Activated CD4-positive, alpha-beta T cell treated with anti-CD3 and anti-CD28 coated beads, Interleukin-2, amount 10 ng/mL, durations not matched to agents 7 days and 5 days (primary cell): ENCODE measurements around the gene TDRD10. TPM values are rescaled to one million over a fixed set of nuclear protein-coding genes. Genes with fewer than 3 reads are reported as not detected.

Source experiments
- CTCF ChIA-PET: fragments of 350-600 bp; sonication (Branson Sonifier 250); formaldehyde crosslinking; loops from one replicate; lab custom pipeline; 2021; ENCODE audit warnings: antibody characterized with exemption; lab: Charles Lee
- POLR2A ChIA-PET: fragments of 350-600 bp; sonication (Branson Sonifier 250); formaldehyde crosslinking; loops from one replicate; lab custom pipeline; 2021; ENCODE audit warnings: antibody characterized with exemption; lab: Charles Lee
- DNase-seq: peaks from one replicate; pipeline ENCODE4 v3.0.0-alpha.2; 2020
- H3K27ac Mint-ChIP-seq: one replicate; pipeline ENCODE4 v1.8.0; 2021; ENCODE audit warnings: mild to moderate bottlenecking, moderate library complexity, mixed read lengths
- H3K27me3 Mint-ChIP-seq: one replicate; pipeline ENCODE4 v1.8.0; 2021; ENCODE audit warnings: mixed read lengths
- H3K36me3 Mint-ChIP-seq: one replicate; pipeline ENCODE4 v1.8.0; 2021; ENCODE audit warnings: low read depth, mixed read lengths
- H3K4me1 Mint-ChIP-seq: one replicate; pipeline ENCODE4 v1.8.0; 2021; ENCODE audit warnings: mixed read lengths
- H3K4me3 Mint-ChIP-seq: one replicate; pipeline ENCODE4 v1.8.0; 2021; ENCODE audit warnings: mild to moderate bottlenecking, moderate library complexity, mixed read lengths
- H3K9me3 Mint-ChIP-seq: one replicate; pipeline ENCODE4 v1.8.0; 2021; ENCODE audit warnings: mixed read lengths
- total RNA-seq, 2 experiments: library from RNA; stranded (reverse); gene quantifications; one replicate each; pipeline ENCODE4 v1.2.3, GENCODE V29; 2021

TDRD10 gene
- total RNA-seq, 2 experiments from 2014 or later = not detected

- POLR2A ChIA-PET = no interaction called here
- Mint-ChIP-seq H3K4me1 (peaks cover 18% of the 10 kb centered on the region), H3K27me3 (peaks cover 55% of the 10 kb centered on the region), H3K27ac (no peak overlapping the region), H3K4me3 (no peak overlapping the region), H3K9me3 (no peaks in the 10 kb centered on the region), H3K36me3 (peaks cover 6% of the 10 kb centered on the region)
- DNase-seq = no peak
- CTCF ChIA-PET = interaction anchor here (1.0 to 1.2 kb wide), 2 partner anchors 21 to 46 kb away, joined by 3 to 4 read pairs; no protein-coding TSS in a partner anchor
Observed at GRCh38 chr1:154500533-154500932, 1.5 kb upstream of the TDRD10 start.

DNA sequence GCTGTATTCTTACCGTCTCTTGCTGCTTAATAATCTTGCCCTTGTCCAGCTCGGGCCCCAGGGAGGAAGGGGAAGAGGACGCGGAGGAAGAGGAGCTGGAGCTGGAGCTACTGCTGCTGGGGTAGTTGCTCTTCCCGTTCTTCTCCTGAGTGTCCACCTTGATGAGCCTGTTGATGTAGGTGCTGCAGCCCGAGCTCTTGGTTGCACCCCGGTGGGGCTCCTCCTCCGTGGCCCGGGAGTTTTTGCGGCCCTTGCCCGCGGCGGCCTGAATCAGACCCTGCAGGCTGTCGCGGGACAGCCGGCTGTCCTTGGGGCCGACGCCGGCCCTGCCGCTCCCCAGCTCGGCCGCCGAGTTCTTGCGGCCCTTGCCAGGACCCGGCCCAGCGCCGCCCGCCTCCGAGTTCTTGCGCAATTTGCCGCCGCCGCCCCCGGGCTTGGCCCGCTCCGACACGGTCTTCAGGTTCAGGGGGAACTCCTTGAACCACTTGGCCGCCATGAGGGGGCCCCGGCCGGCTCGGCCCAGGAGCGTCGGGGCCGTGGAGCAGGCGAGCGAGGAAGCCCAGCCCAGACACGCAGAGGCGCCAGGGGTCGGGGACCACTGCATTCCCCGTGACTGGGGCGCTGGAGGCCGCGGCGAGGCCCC is 475 bp upstream of the TDRD10 start:
- DNase-seq = no peak
- H3K4me3 Mint-ChIP-seq = no peak overlapping the region
- CTCF ChIA-PET = interaction anchor here (1.2 to 1.3 kb wide), 2 partner anchors 22 to 45 kb away, joined by 3 to 4 read pairs; no protein-coding TSS in a partner anchor

GRCh38 chr1:154502744-154503115 is 711 bp downstream of the TDRD10 start:
- H3K4me3 Mint-ChIP-seq = no peak overlapping the region
- H3K36me3 Mint-ChIP-seq = peaks cover 6% of the 10 kb centered on the region
- ChIA-PET POLR2A (no interaction called here), CTCF (interaction anchor here (1.3 kb wide), 1 partner anchor 44 kb away, joined by 3 read pairs; no protein-coding TSS in a partner anchor)
- no peaks in the 10 kb centered on the region for H3K9me3 Mint-ChIP-seq
- H3K27ac Mint-ChIP-seq = no peak overlapping the region
- H3K4me1 Mint-ChIP-seq = peaks cover 4% of the 10 kb centered on the region
- peaks cover 72% of the 10 kb centered on the region for H3K27me3 Mint-ChIP-seq
- no peak for DNase-seq

More for the DNA sequence above, 475 bp upstream of the TDRD10 start:
- no peaks in the 10 kb centered on the region for H3K9me3 Mint-ChIP-seq
- peaks cover 11% of the 10 kb centered on the region for H3K4me1 Mint-ChIP-seq
- H3K27me3 Mint-ChIP-seq = peaks cover 64% of the 10 kb centered on the region
- POLR2A ChIA-PET = no interaction called here
- peaks cover 6% of the 10 kb centered on the region for H3K36me3 Mint-ChIP-seq
- H3K27ac Mint-ChIP-seq = no peak overlapping the region

DNA sequence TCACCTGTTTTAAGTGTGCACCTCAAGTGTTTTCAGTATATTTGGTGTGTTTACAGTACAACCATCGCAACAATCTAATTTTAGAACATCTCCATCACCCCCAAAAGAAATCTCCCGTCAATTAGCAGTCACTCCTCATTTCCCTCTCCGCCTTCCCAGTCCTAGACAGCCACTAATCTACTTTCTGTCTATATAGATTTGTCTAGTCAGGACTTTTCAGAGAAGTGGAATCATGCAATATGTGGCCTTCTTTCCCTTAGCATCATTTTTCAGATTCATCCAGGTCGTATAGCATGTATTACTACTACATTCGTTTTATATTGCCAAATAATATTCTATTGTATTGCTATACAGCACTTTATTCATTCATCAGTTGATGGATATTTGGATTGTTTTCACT is 1.9 kb downstream of the TDRD10 start:
- H3K4me3 Mint-ChIP-seq = no peak overlapping the region
- ChIA-PET POLR2A (no interaction called here), CTCF (no interaction called here)
- DNase-seq = no peak
- H3K27ac Mint-ChIP-seq = no peak overlapping the region
- H3K27me3 Mint-ChIP-seq = peaks cover 78% of the 10 kb centered on the region
- no peaks in the 10 kb centered on the region for H3K9me3 Mint-ChIP-seq
- H3K4me1 Mint-ChIP-seq = peaks cover 4% of the 10 kb centered on the region
- H3K36me3 Mint-ChIP-seq = peaks cover 6% of the 10 kb centered on the region

- no peaks in the 10 kb centered on the region for H3K9me3 Mint-ChIP-seq
- no peaks in the 10 kb centered on the region for H3K4me1 Mint-ChIP-seq
- peaks cover 45% of the 10 kb centered on the region for H3K27me3 Mint-ChIP-seq
- ChIA-PET POLR2A (no interaction called here), CTCF (interaction anchor here (0.7 kb wide), 1 partner anchor 9 kb away, joined by 3 read pairs; no protein-coding TSS in a partner anchor)
- no peak overlapping the region for H3K4me3 Mint-ChIP-seq
- no peak overlapping the region for H3K27ac Mint-ChIP-seq
- no peaks in the 10 kb centered on the region for H3K36me3 Mint-ChIP-seq
- DNase-seq = no peak
Observed at GRCh38 chr1:154512760-154513159, 10.7 kb downstream of the TDRD10 start.

DNA sequence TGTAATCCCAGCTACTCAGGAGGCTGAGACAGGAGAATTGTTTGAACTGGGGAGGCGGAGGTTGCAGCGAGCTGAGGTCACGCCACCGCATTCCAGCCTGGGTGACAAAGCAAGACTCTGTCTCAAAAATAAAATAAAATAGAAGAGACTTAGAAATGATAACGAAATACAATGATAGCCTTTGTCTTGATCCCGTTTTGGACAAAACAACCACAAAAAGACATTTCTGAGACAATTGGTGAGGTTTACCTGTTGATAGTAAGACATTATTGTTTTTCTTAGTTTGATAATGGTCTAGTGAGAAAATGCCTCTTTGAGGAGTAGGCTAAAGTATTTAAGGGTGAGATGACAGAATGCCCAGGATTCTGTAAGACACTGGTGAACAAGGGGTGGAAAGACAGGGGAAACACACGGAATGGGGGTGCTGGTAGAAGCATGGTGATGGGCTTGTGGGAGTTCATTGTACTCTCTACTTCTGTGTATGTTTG is 12.1 kb downstream of the TDRD10 start:
- peaks cover 35% of the 10 kb centered on the region for H3K27me3 Mint-ChIP-seq
- DNase-seq = no peak
- no peaks in the 10 kb centered on the region for H3K36me3 Mint-ChIP-seq
- H3K9me3 Mint-ChIP-seq = no peaks in the 10 kb centered on the region
- H3K27ac Mint-ChIP-seq = no peak overlapping the region
- POLR2A ChIA-PET = no interaction called here
- no peak overlapping the region for H3K4me3 Mint-ChIP-seq
- H3K4me1 Mint-ChIP-seq = no peaks in the 10 kb centered on the region
- CTCF ChIA-PET = interaction anchor here (0.9 kb wide), 1 partner anchor 36 kb away, joined by 3 read pairs; no protein-coding TSS in a partner anchor

- Mint-ChIP-seq H3K4me3 (no peak overlapping the region), H3K36me3 (no peaks in the 10 kb centered on the region), H3K9me3 (no peaks in the 10 kb centered on the region), H3K27me3 (peaks cover 29% of the 10 kb centered on the region), H3K27ac (no peak overlapping the region), H3K4me1 (no peaks in the 10 kb centered on the region)
- ChIA-PET CTCF (interaction anchor here (0.6 to 1.4 kb wide), 2 partner anchors 12 kb away, joined by 3 to 4 read pairs; no protein-coding TSS in a partner anchor), POLR2A (interaction anchor here (0.7 kb wide), 1 partner anchor 149 kb away, joined by 5 read pairs; no protein-coding TSS in a partner anchor)
- no peak for DNase-seq
Observed at GRCh38 chr1:154517661-154518060, 15.6 kb downstream of the TDRD10 start.

DNA sequence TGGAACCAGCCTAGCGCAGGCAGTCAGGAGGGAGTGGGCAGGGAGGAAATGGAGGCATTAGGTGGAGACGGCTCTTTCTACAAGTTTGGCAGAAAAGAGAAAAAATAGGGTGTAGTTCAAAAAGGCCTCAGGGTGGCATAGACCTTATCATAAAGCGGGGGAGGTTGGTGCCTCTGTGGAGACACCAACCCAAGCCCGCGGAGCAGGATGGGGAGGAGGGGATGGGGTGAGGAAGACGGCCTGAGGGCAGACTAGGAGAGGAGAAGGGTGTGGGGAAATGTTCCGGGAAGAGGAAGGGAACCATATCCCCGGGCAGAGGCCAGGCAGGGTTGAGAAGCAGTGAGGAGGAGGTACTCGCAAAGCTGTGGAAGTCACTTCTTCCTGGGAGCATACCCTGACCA is 17.6 kb downstream of the TDRD10 start:
- no peak for DNase-seq
- Mint-ChIP-seq H3K27me3 (peaks cover 32% of the 10 kb centered on the region), H3K9me3 (no peaks in the 10 kb centered on the region), H3K4me1 (no peaks in the 10 kb centered on the region), H3K27ac (no peak overlapping the region), H3K36me3 (no peaks in the 10 kb centered on the region), H3K4me3 (no peak overlapping the region)
- POLR2A ChIA-PET = no interaction called here
- CTCF ChIA-PET = interaction anchor here (1.2 to 1.7 kb wide), 2 partner anchors 27 to 39 kb away, joined by 3 to 4 read pairs; no protein-coding TSS in a partner anchor

DNA sequence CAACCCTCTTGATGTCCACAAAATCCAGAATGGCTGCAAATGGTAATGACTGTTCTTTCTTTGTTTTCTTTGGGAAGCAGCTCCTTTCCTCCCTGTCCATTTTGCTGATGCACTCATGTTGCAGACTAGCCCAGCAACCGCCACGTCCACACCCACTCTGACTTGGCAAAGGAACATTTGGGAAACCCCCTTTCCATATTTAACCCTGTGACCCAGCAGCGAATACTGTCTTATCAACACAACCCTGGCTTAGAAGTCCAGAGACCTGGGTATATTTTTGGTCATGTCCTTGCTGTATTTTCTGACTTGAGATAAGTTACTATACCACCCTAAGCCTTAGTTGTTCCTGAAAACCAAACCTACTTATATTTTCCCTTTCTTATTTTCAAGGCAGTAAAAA is 18.3 kb downstream of the TDRD10 start:
- no peak for DNase-seq
- no peaks in the 10 kb centered on the region for H3K36me3 Mint-ChIP-seq
- H3K27me3 Mint-ChIP-seq = peaks cover 30% of the 10 kb centered on the region
- ChIA-PET POLR2A (interaction anchor here (0.6 kb wide), 1 partner anchor 363 kb away, joined by 3 read pairs; no protein-coding TSS in a partner anchor), CTCF (interaction anchor here (1.2 to 1.7 kb wide), 2 partner anchors 27 to 40 kb away, joined by 3 to 4 read pairs; no protein-coding TSS in a partner anchor)
- no peaks in the 10 kb centered on the region for H3K4me1 Mint-ChIP-seq
- H3K27ac Mint-ChIP-seq = no peak overlapping the region
- no peaks in the 10 kb centered on the region for H3K9me3 Mint-ChIP-seq
- no peak overlapping the region for H3K4me3 Mint-ChIP-seq

- ChIA-PET CTCF (interaction anchor here (0.9 kb wide), 1 partner anchor 9 kb away, joined by 3 read pairs; no protein-coding TSS in a partner anchor), POLR2A (no interaction called here)
- Mint-ChIP-seq H3K27ac (no peak overlapping the region), H3K9me3 (no peaks in the 10 kb centered on the region), H3K27me3 (peaks cover 24% of the 10 kb centered on the region), H3K36me3 (no peaks in the 10 kb centered on the region), H3K4me3 (no peak overlapping the region), H3K4me1 (no peaks in the 10 kb centered on the region)
- no peak for DNase-seq
Observed at GRCh38 chr1:154521695-154522094, 19.7 kb downstream of the TDRD10 start.

DNA sequence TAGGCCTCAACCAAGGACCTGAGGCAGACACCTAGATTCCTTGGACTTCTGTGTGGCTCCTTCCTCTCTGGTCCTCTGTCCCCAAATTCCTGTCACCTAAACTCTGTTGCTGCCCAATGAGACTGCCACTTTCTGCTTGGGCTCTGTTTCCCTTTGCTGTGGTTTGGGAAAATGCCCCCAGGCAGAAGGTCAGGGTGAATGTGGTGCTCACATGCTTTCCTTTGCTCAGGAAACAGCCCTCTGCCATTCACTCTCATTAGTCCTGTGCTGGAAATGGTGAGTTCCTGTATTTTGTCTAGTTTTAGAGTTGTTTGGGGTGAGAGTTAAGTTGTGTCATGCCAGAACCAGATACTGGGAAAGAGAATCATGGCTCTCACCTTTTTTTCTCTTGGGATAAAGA is 22.9 kb downstream of the TDRD10 start:
- no peaks in the 10 kb centered on the region for H3K4me1 Mint-ChIP-seq
- no peaks in the 10 kb centered on the region for H3K36me3 Mint-ChIP-seq
- no peak for DNase-seq
- no peak overlapping the region for H3K4me3 Mint-ChIP-seq
- H3K9me3 Mint-ChIP-seq = no peaks in the 10 kb centered on the region
- peaks cover 15% of the 10 kb centered on the region for H3K27me3 Mint-ChIP-seq
- ChIA-PET POLR2A (no interaction called here), CTCF (no interaction called here)
- H3K27ac Mint-ChIP-seq = no peak overlapping the region

- DNase-seq = no peak
- H3K4me3 Mint-ChIP-seq = no peak overlapping the region
- H3K36me3 Mint-ChIP-seq = no peaks in the 10 kb centered on the region
- H3K27me3 Mint-ChIP-seq = peaks cover 15% of the 10 kb centered on the region
- H3K9me3 Mint-ChIP-seq = peaks cover 2% of the 10 kb centered on the region
- no peaks in the 10 kb centered on the region for H3K4me1 Mint-ChIP-seq
- ChIA-PET CTCF (no interaction called here), POLR2A (no interaction called here)
- no peak overlapping the region for H3K27ac Mint-ChIP-seq
Observed at GRCh38 chr1:154527192-154527591, 25.2 kb downstream of the TDRD10 start.

DNA sequence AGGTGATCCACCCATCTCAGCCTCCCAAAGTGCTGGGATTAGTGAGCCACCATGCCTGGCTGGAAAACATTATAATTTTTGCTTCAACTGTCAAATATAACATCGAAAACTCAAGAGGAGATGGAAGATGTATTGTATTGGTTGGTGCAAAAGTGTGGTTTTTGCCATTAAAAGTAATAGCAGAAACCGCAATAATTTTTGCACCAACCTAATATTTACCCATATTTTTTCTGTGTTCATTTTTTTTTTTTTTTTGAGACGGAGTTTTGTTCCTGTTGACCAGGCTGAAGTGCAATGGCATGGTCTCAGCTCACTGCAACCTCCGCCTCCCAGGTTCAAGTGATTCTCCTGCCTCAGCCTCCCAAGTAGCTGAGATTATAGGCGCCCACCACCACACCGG is 27.3 kb downstream of the TDRD10 start:
- no peak overlapping the region for H3K4me3 Mint-ChIP-seq
- DNase-seq = no peak
- ChIA-PET CTCF (interaction anchor here (0.6 to 1.5 kb wide), 2 partner anchors 11 to 17 kb away, joined by 3 to 4 read pairs; no protein-coding TSS in a partner anchor), POLR2A (no interaction called here)
- H3K4me1 Mint-ChIP-seq = no peaks in the 10 kb centered on the region
- peaks cover 2% of the 10 kb centered on the region for H3K9me3 Mint-ChIP-seq
- peaks cover 3% of the 10 kb centered on the region for H3K27me3 Mint-ChIP-seq
- no peak overlapping the region for H3K27ac Mint-ChIP-seq
- H3K36me3 Mint-ChIP-seq = no peaks in the 10 kb centered on the region
